ENCODE data around the gene HEY2.

- TF ChIP-seq, protein P1, sequence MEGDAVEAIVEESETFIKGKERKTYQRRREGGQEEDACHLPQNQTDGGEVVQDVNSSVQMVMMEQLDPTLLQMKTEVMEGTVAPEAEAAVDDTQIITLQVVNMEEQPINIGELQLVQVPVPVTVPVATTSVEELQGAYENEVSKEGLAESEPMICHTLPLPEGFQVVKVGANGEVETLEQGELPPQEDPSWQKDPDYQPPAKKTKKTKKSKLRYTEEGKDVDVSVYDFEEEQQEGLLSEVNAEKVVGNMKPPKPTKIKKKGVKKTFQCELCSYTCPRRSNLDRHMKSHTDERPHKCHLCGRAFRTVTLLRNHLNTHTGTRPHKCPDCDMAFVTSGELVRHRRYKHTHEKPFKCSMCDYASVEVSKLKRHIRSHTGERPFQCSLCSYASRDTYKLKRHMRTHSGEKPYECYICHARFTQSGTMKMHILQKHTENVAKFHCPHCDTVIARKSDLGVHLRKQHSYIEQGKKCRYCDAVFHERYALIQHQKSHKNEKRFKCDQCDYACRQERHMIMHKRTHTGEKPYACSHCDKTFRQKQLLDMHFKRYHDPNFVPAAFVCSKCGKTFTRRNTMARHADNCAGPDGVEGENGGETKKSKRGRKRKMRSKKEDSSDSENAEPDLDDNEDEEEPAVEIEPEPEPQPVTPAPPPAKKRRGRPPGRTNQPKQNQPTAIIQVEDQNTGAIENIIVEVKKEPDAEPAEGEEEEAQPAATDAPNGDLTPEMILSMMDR (optimal IDR thresholded peaks at IDR 0.05 in 1 of 3, IDR thresholded peaks at IDR 0.05 in 1 of 3, conservative IDR thresholded peaks at IDR 0.05 in 1 of 3; ENCODE audit: extremely low read depth in 1 of 3, insufficient read depth in 2 of 3, low read length in 3 of 3) = no peak
- TF ChIP-seq EZH2 (IDR thresholded peaks at IDR 0.05; ENCODE audit: low read length) = no peak
These were observed 31.3 kb downstream of the HEY2 start for GRCh38 chr6:125780540-125781313.
